Pancreas (tissue), 10 donors: Measurements from ENCODE around the gene LSM10. TPM values are rescaled to one million over a fixed set of nuclear protein-coding genes. Genes with fewer than 3 reads are reported as not detected.

ENCODE experiments used
- ATAC-seq, 4 donors: fragments of 200-7000 bp; cut with Tn5 transposase; one replicate each; pipeline versions ENCODE4 v1.8.0 to v1.9.1; 2020; ENCODE audit warnings: mild to moderate bottlenecking in 4 of 4, moderate library complexity in 4 of 4
- DNase-seq, 6 donors: peaks; one replicate each; pipeline ENCODE4 v3.0.0-alpha.2; 2020
- FAIRE-seq: peaks from 2 replicates; lab custom pipeline; 2012; peaks lifted over from hg19 to GRCh38; lab: Jason Lieb, UNC
- H3K27ac ChIP-seq, 4 donors: fragments of 200-600 bp; sonication (generic); 1 replicate in 3 of 4; 2 replicates in 1 of 4; pipeline versions ENCODE4 v1.5.0 to v1.8.0; 2020
- H3K27me3 ChIP-seq, 4 donors: fragments of 200-600 bp; one replicate each; pipeline ENCODE4 v1.8.0; 2021
- H3K36me3 ChIP-seq, 3 donors: fragments of 200-600 bp; sonication (generic) in 1 of 3; one replicate each; pipeline versions ENCODE4 v1.5.0 to v1.8.0; 2020 to 2021
- H3K4me1 ChIP-seq, 3 donors: fragments of 200-600 bp; one replicate each; pipeline ENCODE4 v1.8.0; 2021
- H3K4me3 ChIP-seq, 4 donors: fragments of 200-600 bp; sonication (generic) in 2 of 4; one replicate each; pipeline versions ENCODE4 v1.5.0 to v1.8.0; 2020 to 2021
- H3K9me3 ChIP-seq, 4 donors: fragments of 200-600 bp; one replicate each; pipeline ENCODE4 v1.8.0; 2021
- WGBS, 2 donors: extraction: QIAGEN DNeasy Blood & Tissue Kit; methylation state at CpG; one replicate each; pipeline ENCODE4 v1.1.7; 2013; 5-methylcytosine and 5-hydroxymethylcytosine counted together
- intact Hi-C, 3 donors: fragments of 100-400 bp; cut with DNase I; formaldehyde crosslinking; loops; one replicate each; pipeline versions ENCODE4 v1.11.1 to v1.14.2; 2022
- polyA plus RNA-seq, 2 donors: library from polyadenylated mRNA; stranded (reverse); fragments of 200-250 nt; gene quantifications; one replicate each; pipeline ENCODE4 v1.2.3, GENCODE V29; 2013
- total RNA-seq, 6 donors: library from RNA; stranded (reverse); fragmentation: NEBNext Ultra II Directional in 4 of 6; extraction: Animal tissue kit (Norgen Biotek cat#: 25700) in 4 of 6; gene quantifications; one replicate each; pipeline versions ENCODE4 v1.2.1 to v1.2.4, GENCODE V29; 2021 to 2023
- TF ChIP-seq, protein P1 (sequence below), 4 donors: fragments of 200-600 bp; sonication (generic) in 3 of 4; IDR thresholded peaks; one replicate each; pipeline versions ENCODE4 v1.5.0 to v1.8.0; 2021; ENCODE audit warnings: antibody characterized with exemption in 4 of 4
- donor health status: healthy with polysubstance abuse.
- donor health status: DM: no; HTN: no; CAD: no; lungs with moderate emphysema.
- donor health status: DM: no; HTN: no; CAD: no.
- donor health status: control.
- donor health status: control.
- donor health status: Bipolar disorder and iron deficiency.
- donor health status: DM: yes; HTN: yes; CAD: no.
- donor health status: DM: no; HTN: no; CAD: no.
- donor health status: DM: no; HTN: no; CAD: no.
- donor health status: DM: yes; HTN: yes; CAD: no.

The LSM10 gene
- total RNA-seq (10 to 100 TPM in 5 of 6 donors, 1 to 10 TPM in 1; 9.5 to 16.4 (median 13.5) TPM), polyA plus RNA-seq (10 to 100 TPM; 21.4 to 26.9 TPM)

- TF ChIP-seq, protein P1, sequence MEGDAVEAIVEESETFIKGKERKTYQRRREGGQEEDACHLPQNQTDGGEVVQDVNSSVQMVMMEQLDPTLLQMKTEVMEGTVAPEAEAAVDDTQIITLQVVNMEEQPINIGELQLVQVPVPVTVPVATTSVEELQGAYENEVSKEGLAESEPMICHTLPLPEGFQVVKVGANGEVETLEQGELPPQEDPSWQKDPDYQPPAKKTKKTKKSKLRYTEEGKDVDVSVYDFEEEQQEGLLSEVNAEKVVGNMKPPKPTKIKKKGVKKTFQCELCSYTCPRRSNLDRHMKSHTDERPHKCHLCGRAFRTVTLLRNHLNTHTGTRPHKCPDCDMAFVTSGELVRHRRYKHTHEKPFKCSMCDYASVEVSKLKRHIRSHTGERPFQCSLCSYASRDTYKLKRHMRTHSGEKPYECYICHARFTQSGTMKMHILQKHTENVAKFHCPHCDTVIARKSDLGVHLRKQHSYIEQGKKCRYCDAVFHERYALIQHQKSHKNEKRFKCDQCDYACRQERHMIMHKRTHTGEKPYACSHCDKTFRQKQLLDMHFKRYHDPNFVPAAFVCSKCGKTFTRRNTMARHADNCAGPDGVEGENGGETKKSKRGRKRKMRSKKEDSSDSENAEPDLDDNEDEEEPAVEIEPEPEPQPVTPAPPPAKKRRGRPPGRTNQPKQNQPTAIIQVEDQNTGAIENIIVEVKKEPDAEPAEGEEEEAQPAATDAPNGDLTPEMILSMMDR (IDR thresholded peaks at IDR 0.05) = no peak
- H3K9me3 ChIP-seq = no peaks in the 10 kb centered on the region
- WGBS, 2 donors = 1% methylated on average over 52 to 60 of the region's 60 CpGs
- intact Hi-C loops = no loop called here
- peaks cover 0 to 10% (median 6%) of the 10 kb centered on the region in 3 donors for H3K36me3 ChIP-seq
- no peak for FAIRE-seq
- ATAC-seq = peak; percentile 98 to 99 (median 98)
- H3K4me3 ChIP-seq = peak within 1 kb of the TSS; percentile 74 to 90 (median 86)
- peak within 1 kb of the TSS; percentile 72 to 83 (median 80) for H3K27ac ChIP-seq
- peak; percentile 91 to 94 (median 94) for DNase-seq
- H3K27me3 ChIP-seq = no peaks in the 10 kb centered on the region
- H3K4me1 ChIP-seq = peaks cover 0 to 7% (median 0%) of the 10 kb centered on the region in 3 donors
Measured at GRCh38 chr1:36397378-36398230, at the start of gene LSM10. Gene LSM10 (minus strand): TSS chr1:36397908. CDS start chr1:36394129, 3,779 bp downstream.

DNA sequence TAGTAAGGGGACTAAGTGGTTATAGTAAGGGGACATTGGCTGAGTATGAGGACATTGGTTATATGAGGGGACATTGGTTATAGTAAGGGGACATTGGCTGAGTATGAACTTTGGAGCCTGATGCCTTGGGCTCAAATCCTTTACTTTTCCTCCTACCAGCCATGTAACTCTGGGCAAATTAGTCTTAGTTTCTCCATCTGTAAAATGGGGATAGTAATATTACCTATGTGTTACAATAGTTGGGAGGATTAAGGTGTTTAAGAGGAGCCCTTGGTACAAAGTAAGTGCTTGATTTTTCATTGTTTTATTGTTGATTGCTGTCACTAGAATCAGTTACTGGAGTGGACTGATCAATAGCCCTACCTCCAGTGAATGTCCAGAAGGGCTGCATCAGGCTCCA is 49.7 kb upstream of the LSM10 start:
- ATAC-seq (no peak), FAIRE-seq (no peak), DNase-seq (no peak)
- TF ChIP-seq, protein P1 (IDR thresholded peaks at IDR 0.05) = no peak
- no peak overlapping the region for H3K27ac ChIP-seq
- H3K4me1 ChIP-seq = peaks cover 0 to 3% (median 0%) of the 10 kb centered on the region in 3 donors
- intact Hi-C loops = no loop called here
- H3K9me3 ChIP-seq = no peaks in the 10 kb centered on the region
- H3K36me3 ChIP-seq = no peaks in the 10 kb centered on the region
- H3K27me3 ChIP-seq = no peaks in the 10 kb centered on the region
- no peak overlapping the region for H3K4me3 ChIP-seq

DNA sequence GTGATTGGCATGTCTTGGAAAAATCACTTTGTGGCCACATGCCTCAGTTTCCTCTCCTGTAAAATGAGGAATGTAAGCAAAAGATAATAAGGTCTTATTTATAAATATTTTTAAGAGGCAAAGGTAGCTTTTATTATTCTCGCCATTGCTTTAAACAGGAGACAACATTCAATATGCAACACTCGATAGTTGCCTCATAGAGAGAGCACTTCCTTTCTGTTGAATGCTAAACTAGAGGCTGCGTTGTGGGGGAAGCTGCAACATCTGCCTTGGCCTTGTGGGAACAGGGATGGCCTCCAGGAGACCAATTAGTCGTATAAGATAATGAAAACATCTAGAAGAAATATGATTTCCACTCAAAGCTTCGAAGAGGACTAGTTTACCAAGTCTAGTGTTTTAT is 49.0 kb upstream of the LSM10 start:
- WGBS, 2 donors = 69 to 75% methylated on average over 5 of the region's 5 CpGs
- no peaks in the 10 kb centered on the region for H3K36me3 ChIP-seq
- H3K4me3 ChIP-seq = no peak overlapping the region
- intact Hi-C loops = no loop called here
- no peaks in the 10 kb centered on the region for H3K27me3 ChIP-seq
- no peak overlapping the region for H3K27ac ChIP-seq
- TF ChIP-seq, protein P1 (IDR thresholded peaks at IDR 0.05) = no peak
- H3K4me1 ChIP-seq = peaks cover 0 to 3% (median 0%) of the 10 kb centered on the region in 3 donors
- no peaks in the 10 kb centered on the region for H3K9me3 ChIP-seq
- no peak for DNase-seq
- FAIRE-seq = no peak
- ATAC-seq = no peak

DNA sequence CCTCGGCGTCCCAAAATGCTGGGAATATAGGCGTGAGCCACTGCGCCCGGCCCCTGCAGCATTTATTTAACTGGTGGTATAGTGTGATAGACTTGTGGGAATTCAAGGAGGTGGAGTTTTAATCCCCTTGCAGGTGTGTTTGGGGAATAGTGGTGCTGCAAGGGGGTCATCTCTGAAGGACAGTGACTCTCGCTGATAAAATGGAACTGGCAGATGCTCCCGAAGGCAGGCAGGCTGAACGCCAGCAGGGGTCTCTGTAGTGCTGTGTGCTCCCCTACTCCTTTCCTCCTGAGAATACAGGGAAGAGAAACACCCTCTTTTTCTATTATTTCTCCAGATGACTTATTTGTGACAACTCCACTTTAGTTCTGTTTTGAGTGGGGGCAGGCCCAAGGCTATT is 48.6 kb upstream of the LSM10 start:
- no peak for DNase-seq
- no peaks in the 10 kb centered on the region for H3K9me3 ChIP-seq
- no peaks in the 10 kb centered on the region for H3K36me3 ChIP-seq
- 72 to 76% methylated on average over 8 of the region's 8 CpGs for WGBS, 2 donors
- no peak for FAIRE-seq
- no peak overlapping the region for H3K4me3 ChIP-seq
- TF ChIP-seq, protein P1 (IDR thresholded peaks at IDR 0.05) = no peak
- intact Hi-C loops = no loop called here
- H3K4me1 ChIP-seq = peaks cover 0 to 3% (median 0%) of the 10 kb centered on the region in 3 donors
- no peak overlapping the region for H3K27ac ChIP-seq
- ATAC-seq = no peak
- H3K27me3 ChIP-seq = no peaks in the 10 kb centered on the region

- DNase-seq = no peak
- Histone ChIP-seq H3K4me1 (no peaks in the 10 kb centered on the region), H3K4me3 (no peak overlapping the region), H3K9me3 (no peaks in the 10 kb centered on the region), H3K36me3 (no peaks in the 10 kb centered on the region), H3K27me3 (no peaks in the 10 kb centered on the region), H3K27ac (no peak overlapping the region)
- 82 to 83% methylated on average over 2 of the region's 2 CpGs for WGBS, 2 donors
- no peak for ATAC-seq
- TF ChIP-seq, protein P1 (IDR thresholded peaks at IDR 0.05) = no peak
- FAIRE-seq = no peak
- intact Hi-C loops = no loop called here
Measured at GRCh38 chr1:36443297-36443696, 45.6 kb upstream of the LSM10 start.
